Lower leg skin (tissue), 3 donors: ENCODE measurements around the gene SLC9A3.

Source experiments
- POLR2A ChIP-seq, 2 donors: fragments of 450-650 bp; IDR thresholded peaks; one replicate each; pipeline ENCODE4 v1.6.1; 2016 to 2017; ENCODE audit warnings: antibody characterized with exemption in 2 of 2, mild to moderate bottlenecking in 1 of 2, moderate library complexity in 1 of 2
- TF ChIP-seq, protein P1 (sequence below), 3 donors: fragments of 450-650 bp; IDR thresholded peaks; one replicate each; pipeline ENCODE4 v1.5.1; 2016; ENCODE audit warnings: antibody characterized with exemption in 3 of 3, mild to moderate bottlenecking in 3 of 3, moderate library complexity in 2 of 3

DNA sequence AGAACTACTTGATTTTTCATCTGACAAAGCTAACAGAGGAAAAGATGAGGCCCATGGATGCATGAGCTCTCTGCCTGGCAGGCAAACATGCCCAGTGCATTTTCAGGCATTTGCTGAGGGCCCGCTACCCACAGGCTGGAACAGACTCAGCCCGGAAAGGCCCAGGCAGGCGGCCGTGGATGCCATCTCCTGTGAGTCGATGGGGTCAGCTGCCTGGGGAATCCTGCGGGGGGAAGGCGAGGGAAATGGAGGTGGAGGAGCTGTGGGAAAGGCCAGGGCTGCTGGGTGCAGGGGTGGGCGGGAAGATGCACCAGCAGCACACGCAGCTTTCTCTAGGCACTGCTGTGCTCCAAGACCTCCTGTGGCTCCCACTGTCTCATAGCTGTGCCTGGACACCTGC lies 13.7 kb downstream of the SLC9A3 start:
- TF ChIP-seq, protein P1, sequence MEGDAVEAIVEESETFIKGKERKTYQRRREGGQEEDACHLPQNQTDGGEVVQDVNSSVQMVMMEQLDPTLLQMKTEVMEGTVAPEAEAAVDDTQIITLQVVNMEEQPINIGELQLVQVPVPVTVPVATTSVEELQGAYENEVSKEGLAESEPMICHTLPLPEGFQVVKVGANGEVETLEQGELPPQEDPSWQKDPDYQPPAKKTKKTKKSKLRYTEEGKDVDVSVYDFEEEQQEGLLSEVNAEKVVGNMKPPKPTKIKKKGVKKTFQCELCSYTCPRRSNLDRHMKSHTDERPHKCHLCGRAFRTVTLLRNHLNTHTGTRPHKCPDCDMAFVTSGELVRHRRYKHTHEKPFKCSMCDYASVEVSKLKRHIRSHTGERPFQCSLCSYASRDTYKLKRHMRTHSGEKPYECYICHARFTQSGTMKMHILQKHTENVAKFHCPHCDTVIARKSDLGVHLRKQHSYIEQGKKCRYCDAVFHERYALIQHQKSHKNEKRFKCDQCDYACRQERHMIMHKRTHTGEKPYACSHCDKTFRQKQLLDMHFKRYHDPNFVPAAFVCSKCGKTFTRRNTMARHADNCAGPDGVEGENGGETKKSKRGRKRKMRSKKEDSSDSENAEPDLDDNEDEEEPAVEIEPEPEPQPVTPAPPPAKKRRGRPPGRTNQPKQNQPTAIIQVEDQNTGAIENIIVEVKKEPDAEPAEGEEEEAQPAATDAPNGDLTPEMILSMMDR (IDR thresholded peaks at IDR 0.05): no peak
- no peak for TF ChIP-seq POLR2A (IDR thresholded peaks at IDR 0.05)
